HCT116 (cell line): ENCODE results near the gene CHRND. TPM values are rescaled to one million over a fixed set of nuclear protein-coding genes. Genes with fewer than 3 reads are reported as not detected.

Experiments used
- ATAC-seq: fragments of 200-7000 bp; cut with Tn5 transposase; 2 replicates; pipeline ENCODE4 v1.9.1; 2020; ENCODE audit warnings: mild to moderate bottlenecking, moderate library complexity
- BruUV-seq: library from RNA; stranded (reverse); fragments of 400-500 nt; replicated peaks from 2 replicates; lab custom pipeline; 2021; lab: Mats Ljungman, UMichigan
- CTCF ChIA-PET: fragments of 300-600 bp; sonication (Branson Sonifier 250); formaldehyde crosslinking; loops from one replicate; lab custom pipeline; 2021; ENCODE audit warnings: antibody characterized with exemption; lab: Charles Lee
- POLR2A ChIA-PET: fragments of 300-600, 350-600 bp; sonication (Branson Sonifier 250); formaldehyde crosslinking; loops from one replicate; lab custom pipeline; 2021; ENCODE audit warnings: antibody characterized with exemption; lab: Charles Lee
- RAD21 ChIA-PET, 2 experiments: fragments of 300-600 bp; sonication (Branson Sonifier 250); formaldehyde crosslinking; loops; one replicate each; lab custom pipeline; 2023; ENCODE audit warnings: low total read pairs in 2 of 2; ENCODE audit not compliant: uncharacterized antibody in 2 of 2, unreplicated experiment in 2 of 2, low non-redundant PET in 1 of 2; lab: Charles Lee
- DNase-seq: peaks from one replicate; pipeline ENCODE4 v3.0.0-alpha.2; 2010; ENCODE audit warnings: low read depth, low spot score
- H2AFZ ChIP-seq: fragments of 200-600 bp; shearing (Covaris generic), sonication (generic); 2 replicates; pipeline ENCODE4 v1.6.1; 2017; ENCODE audit warnings: low read depth, mixed run types, mixed read lengths, antibody characterized with exemption, low read length; ENCODE audit not compliant: poor library complexity, severe bottlenecking
- H3K27ac ChIP-seq: 2 replicates; pipeline ENCODE4 v1.5.1; 2012; ENCODE audit warnings: low read depth, low read length
- H3K27me3 ChIP-seq: fragments of 200-600 bp; sonication (generic); 2 replicates; pipeline ENCODE4 v1.6.1; 2016; ENCODE audit warnings: mixed run types, low read length, mixed read lengths; ENCODE audit not compliant: insufficient read depth
- H3K36me3 ChIP-seq, 2 experiments: fragments of 200-500 bp in 1 of 2; fragments of 200-600 bp in 1 of 2; sonication (Bioruptor generic) in 1 of 2; sonication (generic) in 1 of 2; 2 replicates each; pipeline versions ENCODE4 v1.5.1 to v1.6.1; 2014 to 2016; ENCODE audit warnings: low read length in 2 of 2, inconsistent platforms in 1 of 2, mixed read lengths in 1 of 2, mixed run types in 1 of 2; ENCODE audit not compliant: insufficient read depth in 2 of 2, control insufficient read depth in 1 of 2
- H3K4me1 ChIP-seq, 2 experiments: fragments of 200-600 bp in 1 of 2; sonication (generic) in 1 of 2; 2 replicates each; pipeline versions ENCODE4 v1.5.1 to v1.6.1; 2012 to 2017; ENCODE audit warnings: low read length in 2 of 2, inconsistent platforms in 1 of 2, mild to moderate bottlenecking in 1 of 2, mixed read lengths in 1 of 2, mixed run types in 1 of 2, moderate library complexity in 1 of 2; ENCODE audit not compliant: insufficient read depth in 2 of 2, control insufficient read depth in 1 of 2
- H3K4me2 ChIP-seq: fragments of 200-600 bp; sonication (generic); 2 replicates; pipeline ENCODE4 v1.6.1; 2017; ENCODE audit warnings: mixed run types, low read length, mixed read lengths
- H3K4me3 ChIP-seq, 2 experiments: fragments of 200-600 bp in 1 of 2; sonication (generic) in 1 of 2; replicated peaks in 1 of 2; 2 replicates each; pipeline ENCODE4 v1.5.1; 2011 to 2016; ENCODE audit warnings: low read length in 2 of 2, control low read depth in 1 of 2, low read depth in 1 of 2, mild to moderate bottlenecking in 1 of 2, mixed read lengths in 1 of 2, mixed run types in 1 of 2
- H3K79me2 ChIP-seq: fragments of 200-600 bp; sonication (generic); 2 replicates; pipeline ENCODE4 v1.6.1; 2017; ENCODE audit warnings: mild to moderate bottlenecking, mixed run types, low read length, moderate library complexity, mixed read lengths; ENCODE audit not compliant: insufficient read depth
- H3K9ac ChIP-seq: fragments of 200-600 bp; sonication (generic); 2 replicates; pipeline ENCODE4 v1.6.1; 2016; ENCODE audit warnings: low read length, mixed read lengths
- H3K9me2 ChIP-seq: fragments of 200-600 bp; sonication (generic), shearing (Covaris generic); 2 replicates; pipeline ENCODE4 v1.6.1; 2017; ENCODE audit warnings: mixed run types, mild to moderate bottlenecking, moderate library complexity; ENCODE audit not compliant: insufficient read depth
- H3K9me3 ChIP-seq, 2 experiments: fragments of 200-500 bp in 1 of 2; fragments of 200-600 bp in 1 of 2; sonication (Bioruptor generic) in 1 of 2; sonication (generic) in 1 of 2; 2 replicates each; pipeline ENCODE4 v1.6.1; 2014 to 2017; ENCODE audit warnings: low read length in 2 of 2, mixed read lengths in 2 of 2, inconsistent platforms in 1 of 2, low read depth in 1 of 2, mild to moderate bottlenecking in 1 of 2, mixed run types in 1 of 2, moderate library complexity in 1 of 2; ENCODE audit not compliant: control insufficient read depth in 1 of 2, insufficient read depth in 1 of 2
- H4K20me1 ChIP-seq: fragments of 200-600 bp; sonication (generic), shearing (Covaris generic); 2 replicates; pipeline ENCODE4 v1.6.1; 2017; ENCODE audit warnings: mixed run types, mild to moderate bottlenecking, moderate library complexity; ENCODE audit not compliant: insufficient read depth
- CBX3 ChIP-seq: IDR thresholded peaks from 2 replicates; pipeline ENCODE4 v1.6.1; 2012; ENCODE audit warnings: low read depth
- CEBPB ChIP-seq: IDR thresholded peaks from 2 replicates; pipeline ENCODE4 v1.6.1; 2012; ENCODE audit warnings: low read depth
- EGR1 ChIP-seq: IDR thresholded peaks from 2 replicates; pipeline ENCODE4 v1.6.1; 2012; ENCODE audit warnings: low read depth
- ELF1 ChIP-seq: IDR thresholded peaks from 2 replicates; pipeline ENCODE4 v1.6.1; 2012; ENCODE audit warnings: low read depth, borderline replicate concordance
- EZH2 ChIP-seq: fragments of 200-600 bp; sonication (generic); IDR thresholded peaks from 2 replicates; pipeline ENCODE4 v1.6.1; 2017; ENCODE audit warnings: antibody characterized with exemption, mixed run types
- FOSL1 ChIP-seq: IDR thresholded peaks from 2 replicates; pipeline ENCODE4 v1.6.1; 2012; ENCODE audit warnings: low read depth
- JUND ChIP-seq: IDR thresholded peaks from 2 replicates; pipeline ENCODE4 v1.6.1; 2012
- POLR2A ChIP-seq: IDR thresholded peaks from 2 replicates; pipeline ENCODE4 v1.7.0; 2011; ENCODE audit warnings: borderline replicate concordance; ENCODE audit not compliant: insufficient read depth, insufficient read length; ENCODE audit errors: extremely low read depth
- POLR2AphosphoS5 ChIP-seq: IDR thresholded peaks from 2 replicates; pipeline ENCODE4 v1.6.1; 2011; ENCODE audit warnings: mild to moderate bottlenecking, low read depth, low read length, moderate library complexity
- RAD21 ChIP-seq: IDR thresholded peaks from 2 replicates; pipeline ENCODE4 v1.6.1; 2012; ENCODE audit warnings: low read depth, mild to moderate bottlenecking
- SIN3A ChIP-seq: IDR thresholded peaks from 2 replicates; pipeline ENCODE4 v1.6.1; 2012; ENCODE audit warnings: low read depth
- SP1 ChIP-seq: IDR thresholded peaks from 2 replicates; pipeline ENCODE4 v1.6.1; 2012; ENCODE audit warnings: low read depth
- SRF ChIP-seq: IDR thresholded peaks from 2 replicates; pipeline ENCODE4 v1.6.1; 2012; ENCODE audit warnings: low read depth
- YY1 ChIP-seq: IDR thresholded peaks from 2 replicates; pipeline ENCODE4 v1.6.1; 2011; ENCODE audit warnings: low read length, low read depth, moderate library complexity, mild to moderate bottlenecking; ENCODE audit not compliant: insufficient replicate concordance; ENCODE audit errors: extremely low read depth
- ZBTB33 ChIP-seq: IDR thresholded peaks from 2 replicates; pipeline ENCODE4 v1.6.1; 2011; ENCODE audit warnings: mild to moderate bottlenecking, low read length, moderate library complexity; ENCODE audit not compliant: insufficient replicate concordance; ENCODE audit errors: extremely low read depth
- ZFX ChIP-seq: fragments of 450-650 bp; IDR thresholded peaks from 2 replicates; pipeline ENCODE4 v1.6.1; 2017
- intact Hi-C: fragments of 100-400 bp; cut with micrococcal nuclease; formaldehyde crosslinking; loops from 2 replicates; pipeline ENCODE4 v1.10.0; 2022
- total RNA-seq: library from RNA; stranded (reverse); gene quantifications from one replicate; pipeline ENCODE4 v1.2.1, GENCODE V29; 2021; ENCODE audit not compliant: unreplicated experiment
- TF ChIP-seq, protein P1 (sequence below), 3 experiments: fragments of 200-600 bp in 1 of 3; sonication (generic) in 1 of 3; IDR thresholded peaks in 2 of 3; conservative IDR thresholded peaks in 1 of 3; 2 replicates each; pipeline ENCODE4 v1.5.1; 2012 to 2017; ENCODE audit warnings: low read depth in 2 of 3, low read length in 2 of 3, antibody characterized with exemption in 1 of 3, borderline replicate concordance in 1 of 3, control low read depth in 1 of 3, mild to moderate bottlenecking in 1 of 3, mixed read lengths in 1 of 3, mixed run types in 1 of 3, moderate library complexity in 1 of 3; ENCODE audit not compliant: insufficient read depth in 1 of 3
- TF ChIP-seq, protein P2 (sequence below): IDR thresholded peaks from 2 replicates; pipeline ENCODE4 v1.6.1; 2012
- TF ChIP-seq, protein P3 (sequence below): IDR thresholded peaks from 2 replicates; pipeline ENCODE4 v1.6.1; 2012

Gene CHRND
- total RNA-seq, 1 experiment from 2014 or later, result not detected

DNA sequence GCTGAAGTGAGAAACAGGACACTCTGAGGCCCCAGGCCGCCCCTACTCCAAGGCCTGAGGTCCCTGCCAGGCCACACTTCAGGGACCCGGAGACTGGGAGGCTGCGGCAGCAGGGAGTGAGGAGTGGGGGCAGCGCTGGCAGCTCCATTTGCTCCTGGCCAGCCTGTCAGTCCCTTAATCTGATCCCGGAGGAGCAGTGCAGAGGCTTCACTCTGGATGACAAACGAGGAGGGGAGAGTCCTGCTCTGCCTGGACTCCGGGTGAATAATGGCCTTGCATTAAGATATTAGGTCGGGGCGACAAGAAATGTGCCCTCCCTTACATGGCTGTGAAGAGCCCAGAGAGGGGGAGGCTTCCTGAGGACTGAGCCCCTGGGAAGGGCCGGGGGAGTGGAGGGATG is 20.1 kb upstream of the CHRND start:
- RAD21 ChIA-PET, result no interaction called here
- Histone ChIP-seq H3K27ac (no peak overlapping the region), H3K4me1 (no peaks in the 10 kb centered on the region), H4K20me1 (no peaks in the 10 kb centered on the region), H3K36me3 (no peaks in the 10 kb centered on the region), H2AFZ (no peak overlapping the region), H3K9me2 (no peaks in the 10 kb centered on the region), H3K79me2 (no peaks in the 10 kb centered on the region), H3K27me3 (no peaks in the 10 kb centered on the region), H3K4me2 (no peak overlapping the region), H3K9me3 (no peaks in the 10 kb centered on the region), H3K4me3 (no peak overlapping the region), H3K9ac (no peak overlapping the region)
- CTCF ChIA-PET, result no interaction called here
- no TSS peak for BruUV-seq
- TF ChIP-seq CEBPB (no peak), EGR1 (no peak), POLR2A (no peak), ZFX (no peak), CBX3 (no peak)
- TF ChIP-seq, protein P1, sequence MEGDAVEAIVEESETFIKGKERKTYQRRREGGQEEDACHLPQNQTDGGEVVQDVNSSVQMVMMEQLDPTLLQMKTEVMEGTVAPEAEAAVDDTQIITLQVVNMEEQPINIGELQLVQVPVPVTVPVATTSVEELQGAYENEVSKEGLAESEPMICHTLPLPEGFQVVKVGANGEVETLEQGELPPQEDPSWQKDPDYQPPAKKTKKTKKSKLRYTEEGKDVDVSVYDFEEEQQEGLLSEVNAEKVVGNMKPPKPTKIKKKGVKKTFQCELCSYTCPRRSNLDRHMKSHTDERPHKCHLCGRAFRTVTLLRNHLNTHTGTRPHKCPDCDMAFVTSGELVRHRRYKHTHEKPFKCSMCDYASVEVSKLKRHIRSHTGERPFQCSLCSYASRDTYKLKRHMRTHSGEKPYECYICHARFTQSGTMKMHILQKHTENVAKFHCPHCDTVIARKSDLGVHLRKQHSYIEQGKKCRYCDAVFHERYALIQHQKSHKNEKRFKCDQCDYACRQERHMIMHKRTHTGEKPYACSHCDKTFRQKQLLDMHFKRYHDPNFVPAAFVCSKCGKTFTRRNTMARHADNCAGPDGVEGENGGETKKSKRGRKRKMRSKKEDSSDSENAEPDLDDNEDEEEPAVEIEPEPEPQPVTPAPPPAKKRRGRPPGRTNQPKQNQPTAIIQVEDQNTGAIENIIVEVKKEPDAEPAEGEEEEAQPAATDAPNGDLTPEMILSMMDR (IDR thresholded peaks at IDR 0.05 in 2 of 3, conservative IDR thresholded peaks at IDR 0.05 in 1 of 3; ENCODE audit: borderline replicate concordance in 1 of 3, insufficient read depth in 1 of 3, low read depth in 2 of 3, low read length in 2 of 3), result no peak
- POLR2A ChIA-PET, result no interaction called here
- DNase-seq, result no peak
- intact Hi-C loops, result no loop called here
- no peak for ATAC-seq

DNA sequence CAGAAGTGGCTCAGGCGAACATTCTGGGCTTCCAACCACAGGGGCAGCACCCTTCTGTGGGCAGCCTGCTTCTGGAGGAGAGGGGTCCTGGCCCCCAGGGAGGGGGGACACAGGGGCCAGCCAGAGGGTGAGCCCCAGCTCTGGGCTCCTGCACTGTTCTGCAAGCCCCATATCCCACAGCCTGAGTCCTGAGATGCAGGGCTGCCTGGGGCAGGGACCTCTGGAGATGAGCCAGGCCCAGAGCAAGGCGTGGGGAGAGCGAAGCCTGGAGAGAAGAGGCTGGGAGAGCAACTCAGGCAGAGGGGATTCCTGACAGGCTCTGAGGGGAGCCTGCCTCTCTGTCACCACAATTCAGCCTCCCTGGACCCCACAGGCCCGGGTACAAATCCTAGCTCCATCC is 19.3 kb upstream of the CHRND start:
- no peaks in the 10 kb centered on the region for H3K4me1 ChIP-seq
- CTCF ChIA-PET, result no interaction called here
- DNase-seq (no peak), ATAC-seq (no peak)
- H3K9me3 ChIP-seq, result no peaks in the 10 kb centered on the region
- no peaks in the 10 kb centered on the region for H4K20me1 ChIP-seq
- no peak overlapping the region for H3K27ac ChIP-seq
- intact Hi-C loops, result no loop called here
- no peaks in the 10 kb centered on the region for H3K9me2 ChIP-seq
- RAD21 ChIA-PET, result no interaction called here
- no TSS peak for BruUV-seq
- H3K4me2 ChIP-seq, result no peak overlapping the region
- POLR2A ChIA-PET, result no interaction called here
- no peaks in the 10 kb centered on the region for H3K79me2 ChIP-seq
- no peaks in the 10 kb centered on the region for H3K27me3 ChIP-seq
- H3K4me3 ChIP-seq, result no peak overlapping the region
- H3K36me3 ChIP-seq, result no peaks in the 10 kb centered on the region
- no peak overlapping the region for H3K9ac ChIP-seq
- H2AFZ ChIP-seq, result no peak overlapping the region
- TF ChIP-seq, protein P2, sequence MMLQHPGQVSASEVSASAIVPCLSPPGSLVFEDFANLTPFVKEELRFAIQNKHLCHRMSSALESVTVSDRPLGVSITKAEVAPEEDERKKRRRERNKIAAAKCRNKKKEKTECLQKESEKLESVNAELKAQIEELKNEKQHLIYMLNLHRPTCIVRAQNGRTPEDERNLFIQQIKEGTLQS, result no peak
- TF ChIP-seq CEBPB (no peak), ZFX (no peak), SRF (no peak), YY1 (no peak), ZBTB33 (no peak), CBX3 (no peak), EGR1 (no peak), SP1 (no peak), FOSL1 (no peak), POLR2AphosphoS5 (no peak), JUND (no peak), ELF1 (no peak), SIN3A (no peak), RAD21 (no peak), EZH2 (no peak)
- TF ChIP-seq, protein P3, sequence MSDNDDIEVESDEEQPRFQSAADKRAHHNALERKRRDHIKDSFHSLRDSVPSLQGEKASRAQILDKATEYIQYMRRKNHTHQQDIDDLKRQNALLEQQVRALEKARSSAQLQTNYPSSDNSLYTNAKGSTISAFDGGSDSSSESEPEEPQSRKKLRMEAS, result no peak
